Measurements from ENCODE around the gene MRTFA.

Gene MRTFA

DNA sequence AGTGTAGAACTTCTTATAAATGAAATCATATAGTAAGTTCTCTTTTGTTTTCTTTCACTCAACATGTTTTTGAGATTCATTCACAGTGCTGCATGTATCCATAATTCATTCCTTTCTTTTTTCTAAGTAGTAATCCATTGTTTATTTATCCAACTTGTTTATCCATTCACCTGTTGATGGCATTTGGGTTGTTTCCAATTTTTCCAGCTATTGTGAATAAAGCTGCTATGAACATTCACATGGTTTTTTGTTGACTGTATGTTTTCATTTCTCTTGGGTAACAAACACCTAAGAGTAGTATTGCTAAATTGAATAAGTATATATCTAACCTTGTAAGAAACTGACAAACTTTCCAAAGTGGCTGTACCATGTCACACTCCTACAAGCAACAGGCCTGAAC lies 23.5 kb downstream of the MRTFA start:
- no peaks in the 10 kb centered on the region for H3K4me1 ChIP-seq
- peaks cover 72% of the 10 kb centered on the region for H4K20me1 ChIP-seq
- no peak overlapping the region for H3K27ac ChIP-seq
- no peak overlapping the region for H3K9ac ChIP-seq
- TF ChIP-seq Cebpa-rat (IDR thresholded peaks at IDR 0.05) = no peak
- H3K9me3 ChIP-seq = peaks cover 4% of the 10 kb centered on the region
- no peaks in the 10 kb centered on the region; the same call in 1 of the 2 replicates for H3K36me3 ChIP-seq
- H3K27me3 ChIP-seq = no peaks in the 10 kb centered on the region
- no peak overlapping the region for H3K4me2 ChIP-seq
- H3K4me3 ChIP-seq = no peak overlapping the region

DNA sequence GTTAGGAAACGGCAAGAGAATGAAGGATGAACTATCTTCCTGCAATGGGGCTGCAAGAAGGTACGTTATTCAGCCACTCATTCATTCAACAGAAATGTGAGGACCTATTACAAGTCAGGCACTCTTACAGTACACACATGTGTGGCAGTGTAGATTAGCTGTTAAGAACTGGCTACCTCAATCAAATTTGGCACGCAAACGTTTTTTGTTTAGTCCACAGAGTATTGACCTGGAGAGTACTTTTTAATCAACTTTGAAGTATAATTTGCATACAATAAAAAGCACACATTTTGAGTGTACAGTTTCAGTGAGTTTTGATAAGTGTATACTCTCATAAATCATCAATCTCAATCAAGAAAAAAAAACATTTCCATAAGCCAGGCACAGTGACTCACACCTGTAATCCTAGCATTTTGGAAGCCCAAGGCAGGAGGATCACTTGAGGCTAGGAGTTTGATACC lies 24.2 kb downstream of the MRTFA start:
- H3K4me1 ChIP-seq = no peaks in the 10 kb centered on the region
- TF ChIP-seq Cebpa-rat (IDR thresholded peaks at IDR 0.05) = no peak
- H4K20me1 ChIP-seq = peaks cover 80% of the 10 kb centered on the region
- H3K9ac ChIP-seq = no peak overlapping the region
- H3K4me2 ChIP-seq = no peak overlapping the region
- no peaks in the 10 kb centered on the region for H3K9me3 ChIP-seq
- no peaks in the 10 kb centered on the region; the same call in 1 of the 2 replicates for H3K36me3 ChIP-seq
- no peak overlapping the region for H3K4me3 ChIP-seq
- no peak overlapping the region for H3K27ac ChIP-seq
- H3K27me3 ChIP-seq = no peaks in the 10 kb centered on the region

DNA sequence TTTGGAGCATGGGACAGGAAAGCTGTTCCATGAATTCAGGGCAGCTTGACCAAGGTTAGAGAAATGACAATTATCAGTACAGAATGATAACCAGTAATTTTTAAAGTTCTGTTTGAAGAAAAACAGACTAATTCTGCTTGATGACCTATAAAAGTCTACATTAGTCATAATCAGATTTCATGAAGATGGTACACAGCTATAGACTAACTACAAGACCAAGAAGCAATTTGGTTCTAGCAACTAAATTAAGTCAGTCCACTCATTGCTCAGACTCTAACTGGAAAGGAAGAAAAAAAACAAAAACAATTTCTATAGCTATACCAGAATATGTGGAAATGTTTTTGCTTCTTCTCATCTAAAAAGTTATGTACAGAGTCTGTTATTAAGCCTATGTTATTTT lies 24.9 kb downstream of the MRTFA start:
- Histone ChIP-seq H3K27ac (no peak overlapping the region), H3K27me3 (no peaks in the 10 kb centered on the region), H3K4me1 (peaks cover 7% of the 10 kb centered on the region; the same call in 1 of the 2 replicates), H3K36me3 (no peaks in the 10 kb centered on the region; the same call in 1 of the 2 replicates), H3K4me3 (no peak overlapping the region), H3K9me3 (no peaks in the 10 kb centered on the region), H3K4me2 (no peak overlapping the region), H3K9ac (no peak overlapping the region), H4K20me1 (peaks cover 84% of the 10 kb centered on the region)
- TF ChIP-seq Cebpa-rat (IDR thresholded peaks at IDR 0.05) = no peak

DNA sequence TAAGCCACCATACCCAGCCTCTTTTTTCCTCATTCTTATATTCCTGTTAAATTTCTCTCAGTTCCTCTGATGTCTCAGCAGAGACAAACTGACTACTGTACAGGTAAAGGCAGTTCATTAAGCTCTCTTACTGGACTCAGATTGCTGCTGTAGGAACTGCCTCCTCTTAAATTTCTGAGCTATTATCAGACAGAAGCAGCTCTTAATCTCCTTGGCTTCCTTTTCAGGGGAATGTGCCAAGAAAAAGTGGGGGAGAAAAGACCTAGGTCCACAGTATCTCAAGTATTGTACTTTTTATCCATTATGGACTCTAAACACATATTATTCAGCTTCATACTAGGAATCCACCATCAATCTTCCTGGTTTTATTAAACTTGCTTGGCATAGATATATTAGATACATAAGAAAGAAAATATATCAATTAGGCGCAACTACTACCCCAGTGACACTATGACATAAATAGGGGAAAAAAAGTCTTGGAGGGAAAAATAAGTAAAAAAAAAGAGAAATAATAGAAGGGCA lies 26.1 kb downstream of the MRTFA start:
- Histone ChIP-seq H3K9me3 (no peaks in the 10 kb centered on the region), H3K4me1 (peaks cover 10% of the 10 kb centered on the region; the same call in 1 of the 2 replicates), H3K27me3 (no peaks in the 10 kb centered on the region), H3K9ac (no peak overlapping the region), H4K20me1 (peaks cover 84% of the 10 kb centered on the region), H3K4me3 (no peak overlapping the region), H3K36me3 (no peaks in the 10 kb centered on the region; the same call in 1 of the 2 replicates), H3K4me2 (no peak overlapping the region), H3K27ac (no peak overlapping the region)
- no peak for TF ChIP-seq Cebpa-rat (IDR thresholded peaks at IDR 0.05)

DNA sequence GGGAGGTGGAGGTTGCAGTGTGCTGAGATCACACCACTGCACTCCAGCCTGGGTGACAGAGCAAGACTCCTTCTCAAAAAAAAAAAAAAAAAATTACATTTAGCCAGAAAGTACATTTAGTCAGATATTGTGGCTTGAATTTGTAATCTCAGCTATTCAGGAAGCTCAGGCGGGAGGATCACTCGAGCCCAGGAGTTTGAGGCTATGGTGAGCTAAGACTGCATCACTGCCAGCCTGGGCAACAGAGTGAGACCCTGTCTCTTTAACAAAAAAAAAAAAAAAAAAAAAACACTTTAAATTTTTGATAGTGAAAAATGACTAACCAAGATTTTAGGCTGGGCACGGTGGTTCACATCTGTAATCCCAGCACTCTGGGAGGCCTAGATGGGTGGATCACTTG lies 27.3 kb downstream of the MRTFA start:
- H3K27me3 ChIP-seq = no peaks in the 10 kb centered on the region
- H3K36me3 ChIP-seq = no peaks in the 10 kb centered on the region; the same call in 1 of the 2 replicates
- no peak for TF ChIP-seq Cebpa-rat (IDR thresholded peaks at IDR 0.05)
- H3K9ac ChIP-seq = no peak overlapping the region
- H3K4me3 ChIP-seq = no peak overlapping the region
- no peak overlapping the region for H3K27ac ChIP-seq
- peaks cover 95% of the 10 kb centered on the region for H4K20me1 ChIP-seq
- peaks cover 10% of the 10 kb centered on the region; the same call in 1 of the 2 replicates for H3K4me1 ChIP-seq
- H3K9me3 ChIP-seq = no peaks in the 10 kb centered on the region
- no peak overlapping the region for H3K4me2 ChIP-seq

DNA sequence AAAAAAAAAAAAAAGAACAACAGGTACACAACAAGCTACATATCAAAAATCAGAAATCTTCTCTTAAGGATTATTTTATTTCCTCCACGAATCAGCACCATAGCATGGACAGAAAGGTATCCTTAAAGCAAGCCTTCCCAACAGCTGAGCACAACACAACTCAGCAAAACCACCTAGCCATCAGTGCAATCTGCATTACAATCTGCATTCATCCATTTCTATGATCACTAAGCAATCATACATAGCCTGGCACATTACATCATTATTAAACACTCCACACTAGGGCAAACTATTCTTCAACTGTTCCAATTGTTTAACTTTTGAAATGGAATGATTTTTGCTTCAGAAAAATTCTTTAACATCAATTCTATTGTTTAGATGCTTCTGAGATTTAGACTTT lies 29.0 kb downstream of the MRTFA start:
- Histone ChIP-seq H3K36me3 (no peaks in the 10 kb centered on the region; the same call in 1 of the 2 replicates), H3K27me3 (no peaks in the 10 kb centered on the region), H3K27ac (no peak overlapping the region), H3K4me2 (no peak overlapping the region), H3K4me3 (no peak overlapping the region), H3K9ac (no peak overlapping the region), H3K9me3 (no peaks in the 10 kb centered on the region), H3K4me1 (peaks cover 10% of the 10 kb centered on the region; the same call in 1 of the 2 replicates), H4K20me1 (peaks cover 97% of the 10 kb centered on the region)
- no peak for TF ChIP-seq Cebpa-rat (IDR thresholded peaks at IDR 0.05)

DNA sequence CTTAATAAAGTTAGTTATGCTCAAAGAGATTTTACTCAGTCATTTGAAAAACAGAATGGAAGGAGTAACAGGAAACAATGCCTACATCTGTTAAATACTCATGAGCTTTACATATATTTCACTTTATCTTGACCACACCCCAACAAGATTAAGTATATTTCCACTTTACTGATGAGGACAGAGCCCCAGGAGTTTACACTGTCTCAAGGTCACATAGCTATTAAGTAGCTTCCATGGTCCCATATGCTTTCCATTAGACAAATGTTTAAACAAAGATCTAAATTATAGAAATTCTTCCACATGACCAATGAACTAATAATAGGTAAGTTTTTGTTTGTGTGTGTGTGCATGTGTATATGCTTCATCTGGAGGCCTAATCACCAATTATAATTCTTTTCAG lies 30.2 kb downstream of the MRTFA start:
- Histone ChIP-seq H3K27ac (no peak overlapping the region), H3K36me3 (no peaks in the 10 kb centered on the region; the same call in 1 of the 2 replicates), H3K4me3 (no peak overlapping the region), H3K27me3 (no peaks in the 10 kb centered on the region), H3K4me2 (no peak overlapping the region), H3K9me3 (no peaks in the 10 kb centered on the region), H3K9ac (no peak overlapping the region), H3K4me1 (peaks cover 10% of the 10 kb centered on the region; the same call in 1 of the 2 replicates), H4K20me1 (peaks cover 97% of the 10 kb centered on the region)
- no peak for TF ChIP-seq Cebpa-rat (IDR thresholded peaks at IDR 0.05)

DNA sequence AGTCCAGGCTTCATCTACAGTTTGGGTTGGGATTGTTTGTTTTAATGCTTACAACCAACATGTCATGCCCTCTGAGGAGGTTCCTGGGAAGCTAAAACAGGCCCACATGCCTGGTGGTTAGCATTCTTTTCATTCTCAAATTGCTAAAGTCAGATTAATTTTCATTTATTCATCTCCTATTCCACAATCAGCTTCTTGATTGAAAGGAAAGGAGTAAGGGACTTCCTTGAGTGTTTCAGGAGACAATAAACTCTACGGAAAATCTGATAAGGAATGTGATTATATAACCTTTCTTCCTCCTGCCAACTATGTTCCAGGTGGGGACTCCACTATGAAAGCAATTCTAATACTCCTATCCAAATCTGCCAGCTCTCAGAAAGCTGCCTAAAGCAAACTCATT lies 30.8 kb downstream of the MRTFA start:
- Histone ChIP-seq H3K27me3 (no peaks in the 10 kb centered on the region), H3K27ac (no peak overlapping the region), H3K4me3 (no peak overlapping the region), H4K20me1 (peaks cover 97% of the 10 kb centered on the region), H3K9ac (no peak overlapping the region), H3K4me2 (no peak overlapping the region), H3K36me3 (no peaks in the 10 kb centered on the region), H3K9me3 (no peaks in the 10 kb centered on the region), H3K4me1 (peaks cover 10% of the 10 kb centered on the region; the same call in 1 of the 2 replicates)
- TF ChIP-seq Cebpa-rat (IDR thresholded peaks at IDR 0.05) = no peak

DNA sequence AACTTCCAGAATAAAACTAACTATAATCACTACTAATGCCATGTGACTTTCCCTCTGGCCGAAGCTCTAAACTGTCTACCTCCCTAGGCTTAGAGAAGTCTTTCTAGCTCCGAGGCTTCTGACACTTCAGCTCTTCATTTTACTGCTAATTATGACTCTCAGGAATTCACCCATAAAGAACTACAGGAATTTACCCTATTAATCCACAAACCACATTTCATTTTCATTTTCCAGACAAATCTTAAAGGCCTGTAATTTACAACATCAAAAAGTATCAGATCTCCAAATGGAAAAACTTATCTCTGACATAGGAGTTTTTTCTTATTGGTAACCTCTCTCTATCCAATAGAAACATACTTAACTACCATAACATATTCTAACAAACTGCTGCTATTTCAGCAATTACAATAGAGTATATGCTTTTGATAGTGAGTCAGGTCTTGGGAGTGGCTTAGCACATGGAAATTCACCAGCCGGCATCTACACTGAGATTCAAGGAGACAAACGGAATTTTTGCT lies 33.4 kb downstream of the MRTFA start:
- H3K36me3 ChIP-seq = no peaks in the 10 kb centered on the region
- H3K9me3 ChIP-seq = no peaks in the 10 kb centered on the region
- H3K9ac ChIP-seq = no peak overlapping the region
- H3K4me2 ChIP-seq = no peak overlapping the region
- H4K20me1 ChIP-seq = peaks cover 97% of the 10 kb centered on the region
- H3K4me3 ChIP-seq = no peak overlapping the region
- no peaks in the 10 kb centered on the region for H3K27me3 ChIP-seq
- H3K4me1 ChIP-seq = peaks cover 10% of the 10 kb centered on the region; the same call in 1 of the 2 replicates
- H3K27ac ChIP-seq = no peak overlapping the region
- TF ChIP-seq Cebpa-rat (IDR thresholded peaks at IDR 0.05) = no peak

DNA sequence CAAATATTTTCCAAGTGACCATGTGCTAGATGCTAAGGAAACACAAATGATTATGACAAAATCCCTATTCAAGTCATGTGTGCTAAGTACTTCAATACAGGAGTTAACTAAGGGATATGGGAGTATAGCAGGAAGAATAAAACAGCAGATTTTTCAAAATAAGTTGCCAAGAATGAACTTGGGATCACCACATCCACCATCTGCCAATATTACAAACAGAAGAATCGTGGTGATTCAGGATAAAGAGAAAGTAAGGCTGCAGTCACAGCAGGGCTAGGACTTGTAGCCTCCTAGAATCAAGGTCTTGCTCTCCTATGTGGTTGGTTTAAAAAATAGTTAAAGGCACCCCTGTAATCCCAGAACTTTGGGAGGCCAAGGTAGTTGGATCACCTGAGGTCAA lies 34.3 kb downstream of the MRTFA start:
- Histone ChIP-seq H3K4me1 (peaks cover 9% of the 10 kb centered on the region; the same call in 1 of the 2 replicates), H3K9me3 (no peaks in the 10 kb centered on the region), H4K20me1 (peaks cover 97% of the 10 kb centered on the region), H3K27ac (no peak overlapping the region), H3K36me3 (no peaks in the 10 kb centered on the region), H3K4me2 (no peak overlapping the region), H3K9ac (no peak overlapping the region), H3K27me3 (no peaks in the 10 kb centered on the region), H3K4me3 (no peak overlapping the region)
- no peak for TF ChIP-seq Cebpa-rat (IDR thresholded peaks at IDR 0.05)
